H1 (cell line): ENCODE measurements around the gene ETV4.

Experiments used
- CTCF ChIP-seq, 3 experiments: IDR thresholded peaks; 1 replicate in 2 of 3; 2 replicates in 1 of 3; pipeline versions ENCODE4 v1.5.1 to v1.6.1; 2011; ENCODE audit warnings: low read length in 3 of 3, mild to moderate bottlenecking in 3 of 3, inconsistent platforms in 2 of 3, low read depth in 1 of 3, moderate library complexity in 1 of 3; ENCODE audit not compliant: insufficient read depth in 1 of 3; ENCODE audit errors: control extremely low read depth in 1 of 3
- POLR2A ChIP-seq, 2 experiments: IDR thresholded peaks; 1 replicate in 1 of 2; 2 replicates in 1 of 2; pipeline ENCODE4 v1.6.1; 2011; ENCODE audit warnings: low read depth in 2 of 2, low read length in 2 of 2, mild to moderate bottlenecking in 2 of 2; ENCODE audit errors: control extremely low read depth in 1 of 2
- POLR2AphosphoS5 ChIP-seq: IDR thresholded peaks from 2 replicates; pipeline ENCODE4 v1.6.1; 2011; ENCODE audit warnings: low read depth, low read length
- RAD21 ChIP-seq, 2 experiments: IDR thresholded peaks in 1 of 2; conservative IDR thresholded peaks in 1 of 2; 2 replicates each; pipeline ENCODE4 v1.6.1; 2011; ENCODE audit warnings: low read depth in 2 of 2, low read length in 2 of 2, improper control_type of control experiment in 1 of 2, inconsistent platforms in 1 of 2, mild to moderate bottlenecking in 1 of 2, moderate library complexity in 1 of 2
- SAP30 ChIP-seq: fragments of 300-600 bp; sonication (generic); IDR thresholded peaks from 2 replicates; pipeline ENCODE4 v1.7.1; 2012; ENCODE audit warnings: low read length, moderate library complexity, mild to moderate bottlenecking, inconsistent platforms; ENCODE audit not compliant: insufficient read depth, insufficient replicate concordance
- TEAD4 ChIP-seq: IDR thresholded peaks from 2 replicates; pipeline ENCODE4 v1.6.1; 2012; ENCODE audit warnings: low read depth, low read length, inconsistent platforms, mixed read lengths
- YY1 ChIP-seq: IDR thresholded peaks from 2 replicates; pipeline ENCODE4 v1.6.1; 2011; ENCODE audit warnings: low read depth, mild to moderate bottlenecking, low read length

- no peak for TF ChIP-seq RAD21 (IDR thresholded peaks at IDR 0.05 in 1 of 2, conservative IDR thresholded peaks at IDR 0.05 in 1 of 2; ENCODE audit: low read depth in 2 of 2, low read length in 2 of 2)
- TF ChIP-seq CTCF (IDR thresholded peaks at IDR 0.05; ENCODE audit: control extremely low read depth in 1 of 3, insufficient read depth in 1 of 3, low read depth in 1 of 3, low read length in 3 of 3), result no peak
- TF ChIP-seq POLR2A (IDR thresholded peaks at IDR 0.05; ENCODE audit: control extremely low read depth in 1 of 2, low read depth in 2 of 2, low read length in 2 of 2), result no peak
- no peak for TF ChIP-seq YY1
- no peak for TF ChIP-seq SAP30
- TF ChIP-seq POLR2AphosphoS5, result no peak
- no peak for TF ChIP-seq TEAD4
Measured at GRCh38 chr17:43574896-43575525, 28.9 kb upstream of the ETV4 start.
